C4-2B (cell line): ENCODE data around the gene CFL1.
A peak's percentile ranks its signal among the peaks of the same experiment; 100 is the strongest.

Experiments
- H3K27ac ChIP-seq: fragments of 450-650 bp; 2 replicates; pipeline ENCODE4 v1.5.1; 2017
- ZFX ChIP-seq: fragments of 450-650 bp; IDR thresholded peaks from 2 replicates; pipeline ENCODE4 v1.6.1; 2017
- TF ChIP-seq, protein P1 (sequence below): fragments of 450-650 bp; conservative IDR thresholded peaks from 2 replicates; pipeline ENCODE4 v1.5.1; 2017; ENCODE audit warnings: mild to moderate bottlenecking

The CFL1 gene

DNA sequence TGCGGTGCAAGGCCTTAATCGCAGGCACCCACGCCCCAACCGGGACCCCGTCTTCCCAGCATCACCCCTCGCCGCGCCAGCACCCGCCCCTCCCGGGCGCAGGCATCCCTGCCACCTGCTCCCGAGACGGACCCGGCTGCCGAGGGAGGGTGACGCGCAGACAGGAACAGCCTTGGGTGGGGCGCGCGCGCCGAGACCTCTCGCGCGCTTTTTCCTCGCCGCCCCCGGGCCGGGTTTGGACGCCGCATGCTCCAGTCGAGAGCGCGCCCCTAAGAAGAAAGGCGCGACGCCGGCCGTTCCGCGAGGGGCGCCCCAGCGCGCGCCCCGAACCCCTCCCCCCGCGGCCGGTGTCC is 504 bp downstream of the CFL1 start:
- TF ChIP-seq, protein P1, sequence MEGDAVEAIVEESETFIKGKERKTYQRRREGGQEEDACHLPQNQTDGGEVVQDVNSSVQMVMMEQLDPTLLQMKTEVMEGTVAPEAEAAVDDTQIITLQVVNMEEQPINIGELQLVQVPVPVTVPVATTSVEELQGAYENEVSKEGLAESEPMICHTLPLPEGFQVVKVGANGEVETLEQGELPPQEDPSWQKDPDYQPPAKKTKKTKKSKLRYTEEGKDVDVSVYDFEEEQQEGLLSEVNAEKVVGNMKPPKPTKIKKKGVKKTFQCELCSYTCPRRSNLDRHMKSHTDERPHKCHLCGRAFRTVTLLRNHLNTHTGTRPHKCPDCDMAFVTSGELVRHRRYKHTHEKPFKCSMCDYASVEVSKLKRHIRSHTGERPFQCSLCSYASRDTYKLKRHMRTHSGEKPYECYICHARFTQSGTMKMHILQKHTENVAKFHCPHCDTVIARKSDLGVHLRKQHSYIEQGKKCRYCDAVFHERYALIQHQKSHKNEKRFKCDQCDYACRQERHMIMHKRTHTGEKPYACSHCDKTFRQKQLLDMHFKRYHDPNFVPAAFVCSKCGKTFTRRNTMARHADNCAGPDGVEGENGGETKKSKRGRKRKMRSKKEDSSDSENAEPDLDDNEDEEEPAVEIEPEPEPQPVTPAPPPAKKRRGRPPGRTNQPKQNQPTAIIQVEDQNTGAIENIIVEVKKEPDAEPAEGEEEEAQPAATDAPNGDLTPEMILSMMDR = no peak; the same call in 1 of the 2 replicates
- peak; percentile 60 for TF ChIP-seq ZFX
- H3K27ac ChIP-seq = peak overlapping the region; percentile 98

DNA sequence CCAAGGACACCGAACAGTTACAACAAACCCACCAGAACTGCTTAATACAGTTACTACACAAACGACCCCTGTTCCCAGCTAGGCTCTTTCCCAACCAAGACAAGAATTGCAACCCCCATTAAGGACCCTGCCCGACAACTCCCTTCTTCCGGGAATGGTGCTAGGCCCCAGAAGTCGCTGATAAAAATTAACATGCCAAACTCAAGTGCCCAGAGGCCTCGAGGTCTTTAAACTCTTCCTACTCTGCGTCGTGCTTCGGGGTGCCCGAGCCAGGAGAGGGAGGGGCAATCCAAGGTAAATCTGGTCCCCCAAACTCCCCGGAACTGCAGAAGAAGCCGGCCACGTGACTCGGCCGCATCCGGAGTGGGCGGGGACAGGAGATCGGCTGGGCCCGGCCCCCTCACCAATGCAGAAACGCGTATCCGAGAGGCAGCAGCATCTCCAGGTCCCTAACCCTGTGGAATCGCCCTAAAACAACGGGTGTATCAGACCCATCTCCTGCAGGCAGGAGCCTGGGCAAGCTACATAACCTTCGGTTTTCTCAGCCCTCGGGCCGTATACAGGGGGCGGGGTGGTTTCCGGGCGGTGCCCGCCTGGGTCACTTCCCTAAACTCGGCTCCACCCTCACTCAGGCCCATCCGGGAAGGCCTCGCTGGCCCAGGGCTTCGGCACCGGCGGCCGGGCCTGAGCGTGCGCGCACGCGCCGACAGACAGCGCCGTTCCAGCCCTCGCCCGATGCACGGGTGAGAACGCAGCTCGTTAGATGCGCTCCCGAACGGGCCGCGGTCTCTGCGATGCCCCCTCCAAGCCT is 1.1 kb downstream of the CFL1 start:
- TF ChIP-seq, protein P1 = no peak
- TF ChIP-seq ZFX = peak; percentile 75
- peak overlapping the region; percentile 98 for H3K27ac ChIP-seq

DNA sequence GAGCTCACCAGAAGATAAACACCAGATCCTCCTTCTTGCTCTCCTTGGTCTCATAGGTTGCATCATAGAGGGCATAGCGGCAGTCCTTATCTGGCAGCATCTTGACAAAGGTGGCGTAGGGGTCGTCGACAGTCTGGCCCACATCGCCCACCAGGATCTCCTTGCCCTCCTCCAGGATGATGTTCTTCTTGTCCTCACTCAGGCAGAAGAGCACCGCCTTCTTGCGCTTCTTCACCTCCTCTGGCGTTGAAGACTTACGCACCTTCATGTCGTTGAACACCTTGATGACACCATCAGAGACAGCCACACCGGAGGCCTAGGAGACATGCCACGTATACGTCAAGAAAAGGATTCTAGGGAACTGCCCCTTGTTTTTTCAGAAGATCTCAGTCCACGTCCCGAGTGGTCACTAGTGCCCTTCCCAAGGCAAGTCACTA is 2.0 kb downstream of the CFL1 start:
- TF ChIP-seq, protein P1 = no peak
- no peak for TF ChIP-seq ZFX
- peak overlapping the region; percentile 98 for H3K27ac ChIP-seq

DNA sequence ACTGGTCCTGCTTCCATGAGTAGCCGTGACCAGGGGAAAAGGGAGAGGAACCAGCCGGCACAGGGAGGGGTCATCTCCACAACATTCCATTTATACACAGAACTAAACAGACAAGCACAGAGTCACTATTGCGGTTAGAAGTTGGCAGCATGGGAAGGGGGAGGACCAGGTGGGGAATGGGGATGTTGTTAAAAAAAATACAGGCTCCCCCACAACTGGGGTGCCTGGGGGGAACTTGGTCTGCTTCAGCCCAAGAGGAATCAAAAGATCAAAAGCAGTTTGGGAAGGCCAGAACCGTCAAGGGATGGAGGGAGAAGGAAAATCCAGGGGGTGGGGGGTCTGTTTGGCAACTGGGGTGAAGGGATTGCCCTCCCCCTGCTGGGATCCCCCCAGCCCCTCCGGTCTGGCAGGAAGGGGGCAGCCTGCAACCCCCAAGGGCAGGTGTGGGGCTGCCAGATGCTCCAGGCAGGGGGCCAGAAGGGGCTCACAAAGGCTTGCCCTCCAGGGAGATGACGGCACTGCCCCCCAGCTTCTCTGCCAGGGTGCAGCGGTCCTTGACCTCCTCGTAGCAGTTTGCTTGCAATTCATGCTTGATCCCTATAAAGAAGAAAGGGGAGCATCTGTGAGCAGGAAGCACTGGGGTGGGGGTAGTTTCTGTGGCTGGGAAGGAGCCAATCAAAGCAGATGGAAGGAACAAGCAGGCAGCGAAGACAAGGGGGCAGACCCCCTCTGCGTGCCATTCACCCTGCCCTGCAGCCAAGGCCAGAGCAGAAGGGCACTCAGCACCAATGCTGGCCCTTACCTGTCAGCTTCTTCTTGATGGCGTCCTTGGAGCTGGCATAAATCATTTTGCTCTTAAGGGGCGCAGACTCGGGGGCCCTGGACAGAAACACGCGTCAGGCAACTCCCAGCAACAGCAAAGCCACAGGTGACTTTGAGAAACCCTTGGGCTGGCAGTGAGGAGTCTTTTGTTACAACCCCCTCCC is 2.8 kb downstream of the CFL1 start:
- H3K27ac ChIP-seq = no peak overlapping the region

DNA sequence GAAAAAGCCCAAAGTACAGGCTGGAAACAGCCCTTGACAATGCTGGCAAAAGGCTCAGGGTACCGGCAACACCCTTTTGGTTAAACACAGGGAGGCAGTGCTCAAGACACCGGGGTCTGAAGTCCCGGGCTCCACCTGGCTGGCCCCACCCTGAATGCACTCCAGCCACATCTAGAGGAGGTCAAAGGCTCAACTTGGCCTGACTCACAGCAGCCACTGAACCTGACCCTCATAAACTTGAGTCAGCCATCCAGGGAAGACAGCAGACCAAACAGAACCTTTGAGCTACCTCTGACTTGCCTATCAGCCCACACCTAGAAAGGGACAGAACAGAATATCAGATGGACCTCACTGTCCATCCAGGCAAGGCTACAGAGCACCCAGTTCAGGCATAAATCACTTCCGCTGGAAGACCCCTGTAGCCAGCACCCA is 3.8 kb downstream of the CFL1 start:
- H3K27ac ChIP-seq = no peak overlapping the region
- TF ChIP-seq, protein P1 = no peak
- TF ChIP-seq ZFX = no peak

More for the DNA sequence above, 2.8 kb downstream of the CFL1 start:
- TF ChIP-seq, protein P1 = no peak
- no peak for TF ChIP-seq ZFX

DNA sequence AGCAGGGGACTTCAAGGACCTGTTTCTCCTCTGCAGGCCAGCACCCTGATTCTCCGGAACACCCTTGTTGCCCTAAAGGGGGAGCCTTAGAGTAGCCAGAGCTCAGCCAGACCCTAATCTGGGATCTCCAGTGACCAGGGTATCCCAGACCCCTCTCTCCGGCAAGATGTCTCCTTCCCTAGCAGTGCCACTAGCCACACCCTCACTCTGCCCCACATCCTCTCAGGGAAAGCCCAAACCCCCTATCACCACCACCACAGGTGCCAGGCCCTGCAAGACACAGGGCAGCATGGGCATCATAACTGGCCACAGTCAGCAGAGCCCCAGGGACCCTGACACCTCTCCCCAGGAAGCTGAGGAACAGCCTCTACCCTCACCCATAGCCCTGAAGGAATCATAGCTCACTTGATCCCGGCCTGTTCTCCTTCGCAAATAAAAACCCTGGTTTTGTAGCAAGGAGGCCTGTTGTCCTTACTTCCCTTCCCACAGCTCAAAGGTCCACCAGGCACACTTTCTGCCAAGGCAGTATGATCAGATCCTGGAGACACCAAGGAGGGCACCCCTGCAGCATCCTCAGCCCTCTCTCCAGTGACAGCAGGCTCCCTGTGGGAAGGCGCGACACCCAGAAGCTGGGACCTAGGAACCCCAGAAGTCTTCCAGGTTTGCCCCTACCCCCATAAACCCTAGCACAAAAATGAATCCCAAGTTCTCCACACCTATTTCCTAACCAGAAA is 4.6 kb downstream of the CFL1 start:
- no peak overlapping the region for H3K27ac ChIP-seq
- TF ChIP-seq, protein P1 = peak; percentile 5; the same call in 1 of the 2 replicates
- TF ChIP-seq ZFX = no peak
